ENCODE results near the gene RAB30.

RAB30 gene

DNA sequence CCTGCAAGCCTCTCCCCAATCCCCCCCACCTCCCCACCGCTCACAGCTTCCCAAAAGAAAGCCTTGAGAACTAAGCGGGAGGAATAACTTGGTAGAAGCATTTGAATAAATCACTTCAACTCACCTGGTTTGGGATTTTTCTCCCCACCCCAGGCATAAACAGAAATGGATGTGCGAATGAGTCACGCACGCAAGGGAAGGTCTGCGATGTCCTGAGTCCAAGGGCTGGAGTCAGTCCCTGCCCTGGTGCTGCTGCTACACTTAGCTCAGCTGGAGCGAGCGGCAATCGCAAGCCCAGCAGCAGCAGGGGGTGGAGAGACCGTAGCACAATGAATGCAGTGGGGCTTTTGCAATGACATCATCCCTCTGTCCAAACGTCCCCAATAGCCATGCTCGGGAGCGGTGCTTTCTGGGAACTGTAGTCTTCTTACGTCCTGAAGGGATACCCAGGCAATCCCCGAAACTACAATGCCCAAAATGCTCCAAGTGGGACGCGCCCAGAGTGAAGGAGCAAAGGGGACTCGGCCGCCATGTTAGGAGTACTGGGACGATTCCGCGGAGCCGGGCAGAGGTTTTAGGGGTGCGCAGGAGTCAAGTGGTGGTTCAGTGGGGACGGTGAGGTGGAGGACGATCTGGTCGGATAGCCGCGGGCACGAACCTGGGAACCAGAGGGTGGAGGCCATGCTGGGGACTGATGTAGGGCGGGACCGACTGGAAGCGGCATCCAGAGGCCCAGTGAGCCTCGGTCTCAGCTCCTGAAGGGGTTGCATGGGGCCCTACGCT lies at the start of gene RAB30 (continued):
- TF ChIP-seq ZNF660 (tag by site-specific recombination; IDR thresholded peaks at IDR 0.05): peak; percentile 68; the same call in 1 of the 2 replicates
- TF ChIP-seq WT1 (tag by site-specific recombination; IDR thresholded peaks at IDR 0.05): peak; percentile 55
- peak; percentile 98 for TF ChIP-seq ZNF629 (tag by site-specific recombination; IDR thresholded peaks at IDR 0.05)
- TF ChIP-seq, protein P1, sequence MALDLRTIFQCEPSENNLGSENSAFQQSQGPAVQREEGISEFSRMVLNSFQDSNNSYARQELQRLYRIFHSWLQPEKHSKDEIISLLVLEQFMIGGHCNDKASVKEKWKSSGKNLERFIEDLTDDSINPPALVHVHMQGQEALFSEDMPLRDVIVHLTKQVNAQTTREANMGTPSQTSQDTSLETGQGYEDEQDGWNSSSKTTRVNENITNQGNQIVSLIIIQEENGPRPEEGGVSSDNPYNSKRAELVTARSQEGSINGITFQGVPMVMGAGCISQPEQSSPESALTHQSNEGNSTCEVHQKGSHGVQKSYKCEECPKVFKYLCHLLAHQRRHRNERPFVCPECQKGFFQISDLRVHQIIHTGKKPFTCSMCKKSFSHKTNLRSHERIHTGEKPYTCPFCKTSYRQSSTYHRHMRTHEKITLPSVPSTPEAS (tag by site-specific recombination; IDR thresholded peaks at IDR 0.05): no peak
- TF ChIP-seq SALL2 (tag by site-specific recombination; IDR thresholded peaks at IDR 0.05; ENCODE audit: borderline replicate concordance): no peak
- TF ChIP-seq, protein P2, sequence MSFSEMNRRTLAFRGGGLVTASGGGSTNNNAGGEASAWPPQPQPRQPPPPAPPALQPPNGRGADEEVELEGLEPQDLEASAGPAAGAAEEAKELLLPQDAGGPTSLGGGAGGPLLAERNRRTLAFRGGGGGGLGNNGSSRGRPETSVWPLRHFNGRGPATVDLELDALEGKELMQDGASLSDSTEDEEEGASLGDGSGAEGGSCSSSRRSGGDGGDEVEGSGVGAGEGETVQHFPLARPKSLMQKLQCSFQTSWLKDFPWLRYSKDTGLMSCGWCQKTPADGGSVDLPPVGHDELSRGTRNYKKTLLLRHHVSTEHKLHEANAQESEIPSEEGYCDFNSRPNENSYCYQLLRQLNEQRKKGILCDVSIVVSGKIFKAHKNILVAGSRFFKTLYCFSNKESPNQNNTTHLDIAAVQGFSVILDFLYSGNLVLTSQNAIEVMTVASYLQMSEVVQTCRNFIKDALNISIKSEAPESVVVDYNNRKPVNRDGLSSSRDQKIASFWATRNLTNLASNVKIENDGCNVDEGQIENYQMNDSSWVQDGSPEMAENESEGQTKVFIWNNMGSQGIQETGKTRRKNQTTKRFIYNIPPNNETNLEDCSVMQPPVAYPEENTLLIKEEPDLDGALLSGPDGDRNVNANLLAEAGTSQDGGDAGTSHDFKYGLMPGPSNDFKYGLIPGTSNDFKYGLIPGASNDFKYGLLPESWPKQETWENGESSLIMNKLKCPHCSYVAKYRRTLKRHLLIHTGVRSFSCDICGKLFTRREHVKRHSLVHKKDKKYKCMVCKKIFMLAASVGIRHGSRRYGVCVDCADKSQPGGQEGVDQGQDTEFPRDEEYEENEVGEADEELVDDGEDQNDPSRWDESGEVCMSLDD (tag by site-specific recombination; IDR thresholded peaks at IDR 0.05): peak; percentile 98
- no peak for TF ChIP-seq ZNF837 (tag by site-specific recombination; IDR thresholded peaks at IDR 0.05)
- TF ChIP-seq ZNF555 (tag by site-specific recombination; conservative IDR thresholded peaks at IDR 0.05): no peak
- TF ChIP-seq SP2 (tag by site-specific recombination; IDR thresholded peaks at IDR 0.05): peak; percentile 26; the same call in 1 of the 2 replicates
- 0 out of 2 replicates have a peak, but pooled peaks have one; percentile 6 for TF ChIP-seq BCL11B (tag by site-specific recombination; IDR thresholded peaks at IDR 0.05; ENCODE audit: low read depth)
- TF ChIP-seq, protein P3, sequence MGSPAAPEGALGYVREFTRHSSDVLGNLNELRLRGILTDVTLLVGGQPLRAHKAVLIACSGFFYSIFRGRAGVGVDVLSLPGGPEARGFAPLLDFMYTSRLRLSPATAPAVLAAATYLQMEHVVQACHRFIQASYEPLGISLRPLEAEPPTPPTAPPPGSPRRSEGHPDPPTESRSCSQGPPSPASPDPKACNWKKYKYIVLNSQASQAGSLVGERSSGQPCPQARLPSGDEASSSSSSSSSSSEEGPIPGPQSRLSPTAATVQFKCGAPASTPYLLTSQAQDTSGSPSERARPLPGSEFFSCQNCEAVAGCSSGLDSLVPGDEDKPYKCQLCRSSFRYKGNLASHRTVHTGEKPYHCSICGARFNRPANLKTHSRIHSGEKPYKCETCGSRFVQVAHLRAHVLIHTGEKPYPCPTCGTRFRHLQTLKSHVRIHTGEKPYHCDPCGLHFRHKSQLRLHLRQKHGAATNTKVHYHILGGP (tag by site-specific recombination; IDR thresholded peaks at IDR 0.05): no peak
- no peak for TF ChIP-seq ZNF112 (tag by site-specific recombination; IDR thresholded peaks at IDR 0.05)
- peak; percentile 86 for TF ChIP-seq ZIC2 (tag by site-specific recombination; IDR thresholded peaks at IDR 0.05)
- TF ChIP-seq KLF9 (tag by site-specific recombination; IDR thresholded peaks at IDR 0.05; ENCODE audit: low read depth): no peak; the same call in 1 of the 2 replicates
- TF ChIP-seq TCF7L2 (IDR thresholded peaks at IDR 0.05; ENCODE audit: borderline replicate concordance, low read depth, low read length): no peak
- TF ChIP-seq ZNF596 (tag by site-specific recombination; IDR thresholded peaks at IDR 0.05): peak; percentile 61
- peak; percentile 87 for TF ChIP-seq ZXDB (tag by site-specific recombination; IDR thresholded peaks at IDR 0.05)
- TF ChIP-seq ZNF324 (tag by site-specific recombination; IDR thresholded peaks at IDR 0.05): no peak; the same call in 1 of the 2 replicates
- TF ChIP-seq OVOL3 (tag by site-specific recombination; IDR thresholded peaks at IDR 0.05): no peak
- TF ChIP-seq EGR2 (tag by site-specific recombination; IDR thresholded peaks at IDR 0.05; ENCODE audit: low read depth): no peak
- peak; percentile 12 for TF ChIP-seq ZNF2 (tag by site-specific recombination; IDR thresholded peaks at IDR 0.05)
- no peak for TF ChIP-seq ZNF747 (tag by site-specific recombination; IDR thresholded peaks at IDR 0.05)
- TF ChIP-seq, protein P4, sequence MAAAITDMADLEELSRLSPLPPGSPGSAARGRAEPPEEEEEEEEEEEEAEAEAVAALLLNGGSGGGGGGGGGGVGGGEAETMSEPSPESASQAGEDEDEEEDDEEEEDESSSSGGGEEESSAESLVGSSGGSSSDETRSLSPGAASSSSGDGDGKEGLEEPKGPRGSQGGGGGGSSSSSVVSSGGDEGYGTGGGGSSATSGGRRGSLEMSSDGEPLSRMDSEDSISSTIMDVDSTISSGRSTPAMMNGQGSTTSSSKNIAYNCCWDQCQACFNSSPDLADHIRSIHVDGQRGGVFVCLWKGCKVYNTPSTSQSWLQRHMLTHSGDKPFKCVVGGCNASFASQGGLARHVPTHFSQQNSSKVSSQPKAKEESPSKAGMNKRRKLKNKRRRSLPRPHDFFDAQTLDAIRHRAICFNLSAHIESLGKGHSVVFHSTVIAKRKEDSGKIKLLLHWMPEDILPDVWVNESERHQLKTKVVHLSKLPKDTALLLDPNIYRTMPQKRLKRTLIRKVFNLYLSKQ (tag by site-specific recombination; IDR thresholded peaks at IDR 0.05; ENCODE audit: borderline replicate concordance): no peak
- peak; percentile 98 for TF ChIP-seq ZNF610 (tag by site-specific recombination; IDR thresholded peaks at IDR 0.05; ENCODE audit: borderline replicate concordance)
- TF ChIP-seq ZNF510 (tag by site-specific recombination; IDR thresholded peaks at IDR 0.05; ENCODE audit: insufficient replicate concordance): no peak
- TF ChIP-seq ZNF670 (tag by site-specific recombination; IDR thresholded peaks at IDR 0.05; ENCODE audit: low read depth): no peak
- no peak for TF ChIP-seq ZNF223 (tag by site-specific recombination; IDR thresholded peaks at IDR 0.05)
- TF ChIP-seq SCRT2 (tag by site-specific recombination; IDR thresholded peaks at IDR 0.05): no peak
- TF ChIP-seq, protein P5, sequence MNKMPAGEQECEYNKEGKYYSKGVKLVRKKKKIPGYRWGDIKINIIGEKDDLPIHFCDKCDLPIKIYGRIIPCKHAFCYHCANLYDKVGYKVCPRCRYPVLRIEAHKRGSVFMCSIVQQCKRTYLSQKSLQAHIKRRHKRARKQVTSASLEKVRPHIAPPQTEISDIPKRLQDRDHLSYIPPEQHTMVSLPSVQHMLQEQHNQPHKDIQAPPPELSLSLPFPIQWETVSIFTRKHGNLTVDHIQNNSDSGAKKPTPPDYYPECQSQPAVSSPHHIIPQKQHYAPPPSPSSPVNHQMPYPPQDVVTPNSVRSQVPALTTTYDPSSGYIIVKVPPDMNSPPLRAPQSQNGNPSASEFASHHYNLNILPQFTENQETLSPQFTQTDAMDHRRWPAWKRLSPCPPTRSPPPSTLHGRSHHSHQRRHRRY (tag by site-specific recombination; IDR thresholded peaks at IDR 0.05): no peak
- TF ChIP-seq, protein P6, sequence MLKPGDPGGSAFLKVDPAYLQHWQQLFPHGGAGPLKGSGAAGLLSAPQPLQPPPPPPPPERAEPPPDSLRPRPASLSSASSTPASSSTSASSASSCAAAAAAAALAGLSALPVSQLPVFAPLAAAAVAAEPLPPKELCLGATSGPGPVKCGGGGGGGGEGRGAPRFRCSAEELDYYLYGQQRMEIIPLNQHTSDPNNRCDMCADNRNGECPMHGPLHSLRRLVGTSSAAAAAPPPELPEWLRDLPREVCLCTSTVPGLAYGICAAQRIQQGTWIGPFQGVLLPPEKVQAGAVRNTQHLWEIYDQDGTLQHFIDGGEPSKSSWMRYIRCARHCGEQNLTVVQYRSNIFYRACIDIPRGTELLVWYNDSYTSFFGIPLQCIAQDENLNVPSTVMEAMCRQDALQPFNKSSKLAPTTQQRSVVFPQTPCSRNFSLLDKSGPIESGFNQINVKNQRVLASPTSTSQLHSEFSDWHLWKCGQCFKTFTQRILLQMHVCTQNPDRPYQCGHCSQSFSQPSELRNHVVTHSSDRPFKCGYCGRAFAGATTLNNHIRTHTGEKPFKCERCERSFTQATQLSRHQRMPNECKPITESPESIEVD (tag by site-specific recombination; IDR thresholded peaks at IDR 0.05): no peak
